ENCODE results near the gene KCTD5.

KCTD5 gene

DNA sequence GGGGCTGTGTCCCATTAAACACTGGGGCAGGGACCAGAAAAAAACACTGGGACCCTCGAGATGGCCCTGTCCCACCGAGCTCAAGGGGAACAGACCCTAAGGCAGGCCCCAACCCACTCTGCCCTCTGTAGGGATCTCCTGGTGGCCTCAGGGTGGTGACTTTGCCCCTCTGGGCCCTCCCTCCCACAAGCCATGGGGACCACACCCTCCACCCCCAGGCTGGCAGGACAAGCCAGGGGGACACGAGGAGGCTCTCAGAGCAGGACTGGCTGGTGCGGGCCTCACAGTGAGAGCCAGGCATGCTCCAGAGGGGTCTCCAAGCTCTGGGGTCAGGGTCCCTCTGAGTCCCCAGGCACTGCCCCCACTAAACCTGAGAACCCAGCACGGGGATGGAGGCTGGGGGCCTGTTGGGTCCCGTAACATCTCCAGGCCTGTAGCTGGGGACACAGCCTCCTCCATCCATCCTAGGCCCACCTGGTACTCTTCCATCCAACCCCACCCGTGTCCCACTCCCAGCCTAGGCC, 55.6 kb downstream of the KCTD5 start:
- no peaks in the 10 kb centered on the region for H3F3A ChIP-seq (ENCODE audit: low read depth)
- TF ChIP-seq, protein P1, sequence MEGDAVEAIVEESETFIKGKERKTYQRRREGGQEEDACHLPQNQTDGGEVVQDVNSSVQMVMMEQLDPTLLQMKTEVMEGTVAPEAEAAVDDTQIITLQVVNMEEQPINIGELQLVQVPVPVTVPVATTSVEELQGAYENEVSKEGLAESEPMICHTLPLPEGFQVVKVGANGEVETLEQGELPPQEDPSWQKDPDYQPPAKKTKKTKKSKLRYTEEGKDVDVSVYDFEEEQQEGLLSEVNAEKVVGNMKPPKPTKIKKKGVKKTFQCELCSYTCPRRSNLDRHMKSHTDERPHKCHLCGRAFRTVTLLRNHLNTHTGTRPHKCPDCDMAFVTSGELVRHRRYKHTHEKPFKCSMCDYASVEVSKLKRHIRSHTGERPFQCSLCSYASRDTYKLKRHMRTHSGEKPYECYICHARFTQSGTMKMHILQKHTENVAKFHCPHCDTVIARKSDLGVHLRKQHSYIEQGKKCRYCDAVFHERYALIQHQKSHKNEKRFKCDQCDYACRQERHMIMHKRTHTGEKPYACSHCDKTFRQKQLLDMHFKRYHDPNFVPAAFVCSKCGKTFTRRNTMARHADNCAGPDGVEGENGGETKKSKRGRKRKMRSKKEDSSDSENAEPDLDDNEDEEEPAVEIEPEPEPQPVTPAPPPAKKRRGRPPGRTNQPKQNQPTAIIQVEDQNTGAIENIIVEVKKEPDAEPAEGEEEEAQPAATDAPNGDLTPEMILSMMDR (conservative IDR thresholded peaks at IDR 0.05; ENCODE audit: low read length): no peak
- TF ChIP-seq EZH2phosphoT487 (IDR thresholded peaks at IDR 0.05; ENCODE audit: borderline replicate concordance): no peak
- H3K4me3 ChIP-seq (ENCODE audit: low read length, poor library complexity, severe bottlenecking): no peak overlapping the region
- no peaks in the 10 kb centered on the region for H3K9me3 ChIP-seq (ENCODE audit: insufficient read depth, low read depth, low read length)
- H3K4me1 ChIP-seq (ENCODE audit: insufficient read depth, low read length, poor library complexity, severe bottlenecking): no peaks in the 10 kb centered on the region
- H3K79me2 ChIP-seq (ENCODE audit: insufficient read depth, low read length): no peaks in the 10 kb centered on the region
- no peaks in the 10 kb centered on the region for H4K20me1 ChIP-seq (ENCODE audit: insufficient read depth, low read length, poor library complexity, severe bottlenecking)
- H3K9me2 ChIP-seq (replicated peaks; ENCODE audit: low read depth, low read length): no peaks in the 10 kb centered on the region
- no peaks in the 10 kb centered on the region for H3K27me3 ChIP-seq (ENCODE audit: insufficient read depth, low read length, poor library complexity, severe bottlenecking)
- H2AFZ ChIP-seq (ENCODE audit: low read length): no peak overlapping the region
- H3K9ac ChIP-seq (ENCODE audit: low read depth, low read length, poor library complexity, severe bottlenecking): no peak overlapping the region
- no peak overlapping the region for H3K4me2 ChIP-seq (ENCODE audit: low read depth, low read length, poor library complexity, severe bottlenecking)
- H3K36me3 ChIP-seq (ENCODE audit: insufficient read depth, low read length): no peaks in the 10 kb centered on the region

DNA sequence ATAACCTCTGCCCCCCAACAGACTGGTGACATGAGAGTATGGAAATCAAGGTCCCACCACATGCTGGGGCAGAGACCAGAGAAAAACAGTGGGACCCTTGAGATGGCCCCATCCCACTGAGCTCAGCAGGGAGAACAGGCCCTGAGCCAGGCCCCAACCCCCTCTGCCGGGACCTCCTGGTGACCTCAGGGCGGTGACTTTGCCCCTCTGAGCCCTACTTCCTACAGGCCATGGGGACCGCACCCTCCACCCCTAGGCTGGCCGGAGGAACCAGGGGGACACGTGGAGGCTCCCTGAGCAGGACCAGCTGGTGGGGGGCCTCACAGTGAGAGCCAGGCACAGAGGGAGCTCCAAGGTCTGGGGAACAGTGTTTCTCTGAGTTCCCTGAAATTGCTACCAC, 56.3 kb downstream of the KCTD5 start:
- Histone ChIP-seq H3K9ac (ENCODE audit: low read depth, low read length, poor library complexity, severe bottlenecking) (no peak overlapping the region), H3K27me3 (ENCODE audit: insufficient read depth, low read length, poor library complexity, severe bottlenecking) (no peaks in the 10 kb centered on the region), H3K9me3 (ENCODE audit: insufficient read depth, low read depth, low read length) (no peaks in the 10 kb centered on the region), H4K20me1 (ENCODE audit: insufficient read depth, low read length, poor library complexity, severe bottlenecking) (no peaks in the 10 kb centered on the region), H2AFZ (ENCODE audit: low read length) (no peak overlapping the region), H3K4me3 (ENCODE audit: low read length, poor library complexity, severe bottlenecking) (no peak overlapping the region), H3K4me2 (ENCODE audit: low read depth, low read length, poor library complexity, severe bottlenecking) (no peak overlapping the region), H3K36me3 (ENCODE audit: insufficient read depth, low read length) (no peaks in the 10 kb centered on the region), H3K79me2 (ENCODE audit: insufficient read depth, low read length) (no peaks in the 10 kb centered on the region), H3F3A (ENCODE audit: low read depth) (no peaks in the 10 kb centered on the region), H3K9me2 (replicated peaks; ENCODE audit: low read depth, low read length) (no peaks in the 10 kb centered on the region), H3K4me1 (ENCODE audit: insufficient read depth, low read length, poor library complexity, severe bottlenecking) (no peaks in the 10 kb centered on the region)
- no peak for TF ChIP-seq EZH2phosphoT487 (IDR thresholded peaks at IDR 0.05; ENCODE audit: borderline replicate concordance)
- TF ChIP-seq, protein P1 (conservative IDR thresholded peaks at IDR 0.05; ENCODE audit: low read length): no peak

DNA sequence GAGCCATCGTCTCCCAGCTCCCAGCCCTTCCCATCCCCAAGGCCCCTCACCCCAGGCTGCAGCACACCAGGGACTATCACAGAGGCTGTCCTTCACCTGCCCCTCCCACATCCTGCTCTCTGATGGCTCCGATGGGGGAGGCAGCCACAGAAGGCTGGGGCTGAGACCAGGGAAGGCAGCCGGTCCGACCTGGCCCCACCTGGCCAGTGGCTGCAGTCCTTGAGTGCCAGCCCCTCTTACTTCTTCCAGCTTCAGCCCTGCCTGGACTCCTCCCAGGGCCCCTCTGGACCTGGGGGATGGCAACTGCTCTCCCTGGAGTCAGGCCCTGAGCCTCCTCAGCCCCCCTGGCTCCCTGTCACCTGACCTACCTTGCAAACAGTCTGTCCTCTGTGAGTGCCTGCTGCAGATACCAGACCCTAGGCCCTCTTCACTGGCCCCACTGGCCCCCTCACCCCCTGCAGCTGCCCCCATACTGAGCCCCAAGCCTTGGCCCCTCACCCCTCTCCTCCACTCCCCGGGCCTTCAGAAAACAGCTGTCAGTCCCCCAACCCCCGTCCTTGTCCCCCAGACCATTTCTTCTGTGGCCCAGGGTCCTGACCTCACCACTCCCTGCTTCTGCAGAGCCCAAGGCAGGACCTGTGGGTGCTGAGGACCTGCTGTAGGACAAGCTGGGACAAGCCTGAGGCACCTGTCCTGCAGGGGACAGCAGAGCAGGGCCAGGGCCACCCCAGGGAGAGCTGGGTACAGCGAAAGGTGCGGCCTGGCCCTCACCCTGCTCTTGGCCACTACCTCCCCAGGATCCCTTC, 57.5 kb downstream of the KCTD5 start:
- Histone ChIP-seq H3K4me3 (ENCODE audit: low read length, poor library complexity, severe bottlenecking) (no peak overlapping the region), H3K4me2 (ENCODE audit: low read depth, low read length, poor library complexity, severe bottlenecking) (no peak overlapping the region), H3K27me3 (ENCODE audit: insufficient read depth, low read length, poor library complexity, severe bottlenecking) (no peaks in the 10 kb centered on the region), H3F3A (ENCODE audit: low read depth) (no peaks in the 10 kb centered on the region), H2AFZ (ENCODE audit: low read length) (no peak overlapping the region), H3K4me1 (ENCODE audit: insufficient read depth, low read length, poor library complexity, severe bottlenecking) (no peaks in the 10 kb centered on the region), H3K36me3 (ENCODE audit: insufficient read depth, low read length) (no peaks in the 10 kb centered on the region), H3K9me3 (ENCODE audit: insufficient read depth, low read depth, low read length) (no peaks in the 10 kb centered on the region), H4K20me1 (ENCODE audit: insufficient read depth, low read length, poor library complexity, severe bottlenecking) (no peaks in the 10 kb centered on the region), H3K9me2 (replicated peaks; ENCODE audit: low read depth, low read length) (no peaks in the 10 kb centered on the region), H3K79me2 (ENCODE audit: insufficient read depth, low read length) (no peaks in the 10 kb centered on the region), H3K9ac (ENCODE audit: low read depth, low read length, poor library complexity, severe bottlenecking) (no peak overlapping the region)
- TF ChIP-seq EZH2phosphoT487 (IDR thresholded peaks at IDR 0.05; ENCODE audit: borderline replicate concordance): no peak
- TF ChIP-seq, protein P1 (conservative IDR thresholded peaks at IDR 0.05; ENCODE audit: low read length): no peak

Data from Loucy (cell line).